Activated gamma-delta T cell (primary cell): Measurements from ENCODE around the gene TMPRSS4.

Experiments used
- DNase-seq: peaks from one replicate; lab custom pipeline; 2025; lab: John Stamatoyannopoulos, UW

Gene TMPRSS4

DNA sequence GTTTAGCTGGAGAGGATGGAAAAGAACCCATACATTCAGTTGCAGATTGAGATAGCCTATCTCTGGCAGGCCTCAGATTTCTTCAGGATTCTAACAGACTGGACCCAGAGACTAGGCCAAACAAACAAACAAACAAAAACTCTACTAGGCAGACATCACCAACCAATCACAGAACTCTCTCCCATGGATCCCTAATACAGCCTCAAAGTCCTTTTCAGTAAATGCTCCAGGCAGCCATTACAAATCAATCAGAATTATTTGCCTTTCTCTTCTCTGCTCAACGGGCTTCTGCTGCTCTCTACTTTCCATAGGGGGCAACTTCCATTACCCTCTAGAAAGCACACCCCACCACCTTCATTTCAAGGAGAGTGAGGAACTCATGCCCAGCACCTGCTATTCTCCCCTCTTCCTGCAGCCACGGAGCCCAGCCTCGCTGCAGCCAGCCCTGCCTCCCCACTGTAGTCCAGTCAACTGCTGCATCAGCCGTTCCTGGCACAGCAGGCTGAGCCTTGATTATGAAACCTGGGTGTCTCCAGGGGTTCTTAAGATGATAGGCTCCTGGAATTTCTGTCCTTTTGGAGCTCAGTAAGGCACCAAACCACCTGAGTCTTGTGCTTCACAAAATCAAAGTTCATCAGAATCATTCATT is 28.9 kb downstream of the TMPRSS4 start:
- no peak for DNase-seq

GRCh38 chr11:118106789-118107335 is 30.0 kb downstream of the TMPRSS4 start:
- DNase-seq, result no peak

GRCh38 chr11:118108513-118108912 is 31.6 kb downstream of the TMPRSS4 start:
- DNase-seq, result no peak

- DNase-seq, result no peak
Measured at GRCh38 chr11:118109231-118109630, 32.4 kb downstream of the TMPRSS4 start.

DNA sequence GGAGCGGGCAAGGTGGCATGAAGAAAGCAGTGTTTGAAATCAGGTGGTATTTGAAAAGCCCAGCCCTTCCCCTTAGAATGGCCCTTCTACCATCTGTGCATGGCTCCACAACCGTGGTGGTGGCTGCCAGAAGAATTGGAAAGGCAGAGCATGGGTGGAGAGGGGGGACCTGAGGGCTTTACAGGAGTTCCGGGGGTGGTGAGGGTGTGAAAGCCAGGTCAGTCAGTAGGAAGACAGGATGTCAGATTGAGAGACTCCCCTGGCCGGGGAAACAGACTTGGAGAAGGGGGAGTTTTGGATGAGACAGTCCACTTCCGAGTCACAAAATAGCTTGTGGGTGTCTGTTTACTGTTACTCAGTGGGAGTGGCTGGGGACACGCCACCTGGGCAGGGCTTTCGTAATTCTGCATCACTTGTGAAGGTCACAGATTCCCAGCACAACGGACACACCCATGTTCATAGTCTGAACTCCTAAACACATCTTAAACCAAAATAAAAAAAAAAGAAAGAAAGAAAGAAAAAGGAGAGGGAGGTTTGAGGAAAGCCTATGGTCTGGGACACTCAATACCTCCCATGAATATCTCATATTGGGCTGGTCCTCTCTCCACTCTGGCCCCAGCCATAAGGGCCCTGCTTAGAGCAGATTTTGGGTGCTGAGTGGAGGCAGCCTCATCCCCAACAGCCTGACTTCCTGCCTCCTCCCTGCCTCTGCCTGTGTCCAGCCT is 34.3 kb downstream of the TMPRSS4 start:
- DNase-seq, result no peak

- DNase-seq, result no peak
Measured at GRCh38 chr11:118111744-118112035, 34.8 kb downstream of the TMPRSS4 start.

DNA sequence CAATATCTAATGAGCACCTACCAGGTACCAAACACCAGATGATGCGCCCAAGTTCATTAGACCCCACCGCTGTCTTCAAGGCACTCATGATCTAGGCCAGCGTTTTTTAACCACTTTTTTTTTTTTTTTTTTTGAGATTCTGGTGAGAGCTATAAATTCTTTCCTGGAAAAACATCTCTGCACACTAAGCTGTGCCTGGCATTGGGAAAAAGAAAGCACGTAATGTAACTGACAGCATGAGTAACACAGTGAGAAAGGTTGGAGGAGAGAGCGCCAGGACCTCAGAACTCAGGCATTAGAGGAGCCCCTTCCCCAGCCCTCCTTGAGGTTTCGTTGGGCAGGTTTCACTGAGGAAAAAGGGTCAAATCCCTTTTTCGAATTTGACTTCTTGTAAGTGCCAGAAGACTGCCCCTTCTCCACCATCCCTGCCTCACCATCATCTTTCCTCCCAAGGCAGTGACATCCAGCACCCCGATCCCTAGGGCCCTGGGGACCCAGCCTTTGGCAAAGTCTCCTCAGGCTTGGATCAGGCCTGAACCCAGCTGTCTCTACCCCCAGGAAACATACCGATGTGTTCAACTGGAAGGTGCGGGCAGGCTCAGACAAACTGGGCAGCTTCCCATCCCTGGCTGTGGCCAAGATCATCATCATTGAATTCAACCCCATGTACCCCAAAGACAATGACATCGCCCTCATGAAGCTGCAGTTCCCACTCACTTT is 36.0 kb downstream of the TMPRSS4 start:
- no peak for DNase-seq

- no peak for DNase-seq
Measured at GRCh38 chr11:118114266-118114665, 37.4 kb downstream of the TMPRSS4 start.

- DNase-seq, result no peak
Measured at GRCh38 chr11:118115048-118115447, 38.2 kb downstream of the TMPRSS4 start.

DNA sequence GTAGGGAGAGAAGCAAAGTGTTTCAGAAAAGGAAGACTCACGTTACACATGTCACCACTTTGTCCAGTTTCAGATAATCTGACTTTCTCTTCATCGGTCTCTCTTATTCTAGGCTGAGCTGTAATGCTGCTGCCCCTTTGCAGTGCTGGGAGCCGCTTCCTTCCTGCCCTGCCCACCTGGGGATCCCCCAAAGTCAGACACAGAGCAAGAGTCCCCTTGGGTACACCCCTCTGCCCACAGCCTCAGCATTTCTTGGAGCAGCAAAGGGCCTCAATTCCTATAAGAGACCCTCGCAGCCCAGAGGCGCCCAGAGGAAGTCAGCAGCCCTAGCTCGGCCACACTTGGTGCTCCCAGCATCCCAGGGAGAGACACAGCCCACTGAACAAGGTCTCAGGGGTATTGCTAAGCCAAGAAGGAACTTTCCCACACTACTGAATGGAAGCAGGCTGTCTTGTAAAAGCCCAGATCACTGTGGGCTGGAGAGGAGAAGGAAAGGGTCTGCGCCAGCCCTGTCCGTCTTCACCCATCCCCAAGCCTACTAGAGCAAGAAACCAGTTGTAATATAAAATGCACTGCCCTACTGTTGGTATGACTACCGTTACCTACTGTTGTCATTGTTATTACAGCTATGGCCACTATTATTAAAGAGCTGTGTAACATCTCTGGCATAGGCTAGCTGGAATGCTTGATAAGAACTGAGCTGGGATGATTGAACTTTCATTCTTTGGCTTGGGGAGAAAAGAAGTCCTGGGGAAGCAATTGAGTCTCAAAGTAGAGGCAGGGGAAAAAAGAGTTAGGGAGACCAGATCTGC is 41.1 kb downstream of the TMPRSS4 start:
- no peak for DNase-seq

DNA sequence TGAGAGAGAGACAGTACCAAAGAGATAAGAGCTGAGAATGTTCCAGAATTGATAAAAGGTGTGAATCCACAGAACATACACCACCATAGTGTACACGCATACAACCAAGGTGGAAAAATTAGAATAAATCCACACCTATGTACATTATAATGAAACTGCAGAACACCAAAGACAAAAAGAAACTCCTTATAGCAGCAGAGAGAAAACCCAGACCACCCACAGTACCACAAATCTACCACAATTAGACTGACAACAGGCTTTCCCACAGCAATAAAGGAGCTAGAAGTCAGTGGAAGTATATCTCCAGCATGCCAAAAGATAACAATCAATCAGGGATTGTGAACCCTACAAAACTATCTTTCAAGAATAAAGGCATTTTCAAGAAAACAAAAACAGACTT is 43.9 kb downstream of the TMPRSS4 start:
- DNase-seq, result no peak

DNA sequence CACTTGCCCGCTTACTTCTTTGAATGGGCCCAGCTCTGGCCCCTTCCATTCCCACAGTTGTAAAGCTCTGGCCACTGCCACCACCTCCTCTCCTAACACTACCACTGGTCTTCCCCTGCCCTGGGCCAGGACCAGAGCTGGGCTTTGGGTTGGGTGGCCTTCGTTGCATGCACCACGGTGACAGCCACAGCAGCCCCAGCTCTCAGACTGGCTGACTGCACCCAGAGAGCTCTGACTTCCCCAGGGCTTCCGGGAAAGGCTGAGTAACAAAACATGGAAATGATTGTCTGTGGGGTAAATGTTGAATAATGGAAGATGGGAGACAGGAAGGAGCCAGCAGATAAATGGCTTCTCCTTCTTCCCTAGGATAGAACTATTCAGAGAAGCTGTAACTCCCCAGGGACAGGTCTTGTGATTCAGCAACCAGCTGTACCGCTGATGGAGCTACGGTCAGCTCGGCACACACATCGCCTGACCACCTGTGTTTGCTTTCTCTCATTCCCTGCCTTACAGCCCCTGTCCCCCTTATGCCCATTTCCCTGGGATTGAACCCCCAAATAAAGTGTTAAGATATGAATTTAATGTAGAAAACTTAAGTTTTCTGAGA is 48.2 kb downstream of the TMPRSS4 start:
- DNase-seq, result no peak

DNA sequence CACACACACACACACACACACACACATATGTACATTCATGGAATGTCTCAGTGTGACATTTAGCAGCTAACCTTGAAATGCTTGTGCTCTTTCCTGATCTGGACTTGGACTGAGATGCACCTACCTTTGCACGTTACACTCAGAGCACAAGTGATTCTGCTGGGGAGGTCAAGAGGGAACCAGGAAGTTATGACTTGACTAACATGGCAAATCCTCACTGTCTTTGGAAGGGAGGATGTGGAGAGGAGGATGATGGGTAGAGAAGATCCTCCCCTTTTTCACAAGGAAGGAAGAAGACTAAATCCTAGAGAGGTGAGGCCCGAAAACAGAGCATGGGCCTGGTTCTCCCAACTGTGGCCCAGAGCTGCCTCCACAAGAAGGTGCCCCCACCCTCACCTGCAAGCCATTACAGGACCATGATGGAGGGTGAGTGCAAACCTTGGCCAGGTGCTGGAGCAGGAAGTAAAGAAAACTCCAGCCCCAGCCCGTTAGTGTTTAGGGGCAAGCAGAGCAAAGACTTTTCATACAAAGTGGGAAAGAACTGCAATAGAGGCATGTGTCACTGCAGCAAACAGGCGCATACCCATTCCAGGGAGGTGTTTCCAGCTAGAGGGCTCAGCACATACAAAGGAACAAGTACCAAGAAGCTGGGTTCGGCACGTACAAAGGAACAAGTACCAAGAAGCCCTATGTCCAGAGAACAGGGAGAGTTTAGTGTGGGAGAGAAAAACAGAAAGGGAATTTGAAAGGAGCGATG is 49.4 kb downstream of the TMPRSS4 start:
- DNase-seq, result no peak

- DNase-seq, result no peak
Measured at GRCh38 chr11:118128310-118128709, 51.4 kb downstream of the TMPRSS4 start.

GRCh38 chr11:118128721-118129470 is 52.0 kb downstream of the TMPRSS4 start:
- DNase-seq, result no peak

DNA sequence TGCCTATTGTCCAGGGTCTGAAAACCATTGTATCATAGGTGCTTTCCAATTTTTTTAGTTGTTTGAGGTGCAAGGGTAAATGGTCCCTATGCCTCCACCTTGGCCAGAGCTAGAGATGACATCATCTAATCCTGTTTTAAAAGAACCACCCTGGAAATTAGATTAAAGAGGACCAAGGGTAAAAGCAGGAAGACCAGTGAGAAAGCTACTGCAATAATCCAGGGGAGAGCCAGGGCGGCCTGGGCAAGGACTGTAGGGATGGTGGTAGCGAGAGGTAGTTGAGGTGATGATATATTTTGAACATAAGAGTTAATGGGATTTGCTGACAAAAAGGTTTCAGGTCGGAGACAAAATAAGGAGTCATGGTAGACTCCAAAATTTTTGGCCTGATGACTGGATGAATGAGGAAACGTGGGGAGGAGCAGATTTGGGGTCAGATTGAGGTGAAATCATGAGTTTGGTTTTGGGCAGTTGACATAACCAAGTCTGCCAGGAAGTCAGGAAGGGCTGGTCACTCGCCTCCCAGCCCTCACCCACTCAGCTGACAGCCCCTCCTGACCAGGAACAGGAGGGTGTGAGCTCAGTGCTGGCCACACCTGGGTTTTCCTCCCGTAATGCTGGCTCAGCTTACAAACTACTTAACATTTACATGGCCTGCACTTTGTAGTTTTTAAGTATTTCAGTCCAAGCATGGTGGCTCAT is 52.7 kb downstream of the TMPRSS4 start:
- DNase-seq, result no peak

DNA sequence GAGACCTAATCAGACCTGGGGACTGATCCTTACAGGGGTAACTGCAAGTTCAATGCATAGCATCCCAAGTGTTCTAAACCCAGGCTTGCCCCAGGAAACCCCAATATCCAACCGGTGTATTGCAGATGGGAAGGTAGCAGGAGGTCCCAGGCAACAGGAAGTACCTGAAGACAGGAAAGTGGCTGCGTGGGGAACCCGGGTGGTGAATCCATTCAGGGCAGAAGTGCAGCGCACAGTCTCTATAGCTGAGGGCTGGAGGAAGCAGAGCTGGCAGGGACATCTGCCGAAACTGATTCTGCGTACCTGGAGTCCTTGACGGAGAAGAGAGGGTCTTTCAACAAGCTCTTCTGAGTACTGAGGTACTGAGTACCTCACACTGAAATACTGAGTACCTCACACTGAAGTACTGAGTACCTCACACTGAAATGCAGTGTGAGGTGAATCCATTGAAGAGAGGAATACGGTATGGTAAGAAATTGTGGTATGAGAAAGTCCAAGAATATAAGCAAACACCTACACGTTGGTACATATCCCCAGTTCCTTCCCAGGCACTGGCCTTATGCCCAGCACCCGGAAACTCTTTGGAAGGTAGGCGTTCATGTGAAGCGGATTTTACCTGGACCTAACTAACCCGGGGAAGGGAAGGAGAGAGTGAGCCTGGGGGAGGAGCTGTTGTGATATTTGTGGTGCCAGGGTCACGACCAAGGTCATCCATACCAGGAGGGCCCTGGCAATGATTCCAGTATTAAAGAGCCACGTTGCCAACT is 55.7 kb downstream of the TMPRSS4 start:
- no peak for DNase-seq

DNA sequence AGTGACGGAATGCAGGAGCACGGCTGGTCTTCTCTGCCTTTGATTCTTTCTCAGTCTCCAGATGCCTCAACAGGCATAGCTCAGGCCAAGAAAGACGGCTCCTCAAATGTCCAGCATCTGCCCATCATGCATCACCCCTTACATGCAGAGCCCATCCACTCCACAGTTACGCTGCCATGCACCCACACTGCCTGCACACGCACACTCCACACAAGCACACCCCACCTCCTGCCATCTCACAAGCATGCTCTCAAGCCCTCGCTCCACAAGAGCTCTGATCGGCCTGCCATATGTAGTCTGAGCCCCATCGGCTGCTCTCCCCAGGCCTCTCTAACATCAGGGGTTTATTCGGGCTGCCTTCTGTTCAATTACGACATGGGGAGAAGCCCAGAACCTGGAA is 56.9 kb downstream of the TMPRSS4 start:
- no peak for DNase-seq
